ENCODE results near the gene USF3.
"Not testable (repeated sequence)": the region's sequence is repeated elsewhere in the genome, so short reads cannot be mapped to it uniquely, and the experiment has no call there.

Gene USF3

DNA sequence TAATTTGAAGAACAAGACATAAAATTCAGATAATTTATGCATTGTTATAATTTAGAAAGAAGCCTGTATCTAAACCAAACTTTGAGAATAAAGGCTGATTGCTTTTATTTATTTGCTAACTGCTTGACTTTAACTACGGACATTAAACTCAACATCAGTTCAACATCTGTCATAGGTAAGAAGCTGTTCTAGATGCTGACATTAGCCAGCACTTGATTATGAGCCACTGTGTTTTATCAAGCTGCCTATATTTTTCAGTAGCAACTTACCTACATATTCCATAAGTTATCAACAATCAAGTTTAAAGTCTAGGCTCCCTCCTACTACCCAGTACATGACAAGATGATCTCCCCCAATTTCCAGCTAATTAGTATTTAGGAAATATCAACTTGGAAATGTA, 42.1 kb downstream of the USF3 start:
- no peak for DNase-seq

DNA sequence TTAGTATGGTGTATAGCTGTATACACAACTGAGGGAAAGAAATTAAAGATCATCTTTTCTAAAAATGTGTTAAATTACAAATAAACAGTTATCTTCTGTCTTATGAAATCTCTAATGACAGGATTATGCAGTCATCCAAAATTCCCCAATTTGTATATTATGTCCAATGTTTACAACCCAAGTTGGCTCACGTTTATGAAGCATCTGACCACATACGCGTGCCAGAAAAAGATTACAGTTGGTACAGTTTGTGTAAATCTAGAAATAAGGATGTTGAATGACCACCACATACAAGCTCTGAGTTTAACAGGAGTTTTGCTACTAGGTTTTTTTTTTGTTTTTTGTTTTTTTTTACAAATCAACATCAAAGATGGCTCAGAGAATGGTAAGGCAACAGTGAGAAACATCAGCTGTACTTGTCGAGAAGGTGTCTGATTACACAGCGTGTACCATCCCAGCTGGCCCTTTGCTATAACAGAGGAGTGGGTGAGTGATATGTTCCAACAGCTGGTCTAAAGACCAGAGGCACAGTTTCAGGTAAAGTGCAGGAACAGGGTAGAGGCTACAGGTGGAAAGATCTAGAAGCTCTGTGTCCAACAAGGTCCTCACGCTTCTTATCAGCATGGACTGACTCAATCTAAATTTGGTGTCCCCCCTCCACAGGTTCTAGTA, 47.1 kb downstream of the USF3 start:
- no peak for DNase-seq

DNA sequence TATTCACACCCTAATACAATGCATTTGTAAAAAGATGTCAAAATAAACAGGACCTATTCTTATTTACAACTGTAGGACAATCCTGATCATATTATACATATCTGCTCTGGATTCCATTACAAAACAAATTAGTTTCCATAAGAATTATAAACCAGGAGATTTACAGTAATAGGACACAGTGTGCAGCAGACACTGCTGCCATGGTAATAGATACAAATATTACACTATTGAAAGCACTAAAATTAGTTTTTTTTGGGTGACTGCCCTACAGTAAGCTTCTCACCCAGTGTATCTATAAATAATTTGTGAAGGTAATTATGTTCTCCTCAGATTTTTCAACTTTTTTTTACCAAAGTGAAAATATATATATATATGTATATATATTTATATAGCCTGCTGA, 47.9 kb downstream of the USF3 start:
- DNase-seq = no peak

DNA sequence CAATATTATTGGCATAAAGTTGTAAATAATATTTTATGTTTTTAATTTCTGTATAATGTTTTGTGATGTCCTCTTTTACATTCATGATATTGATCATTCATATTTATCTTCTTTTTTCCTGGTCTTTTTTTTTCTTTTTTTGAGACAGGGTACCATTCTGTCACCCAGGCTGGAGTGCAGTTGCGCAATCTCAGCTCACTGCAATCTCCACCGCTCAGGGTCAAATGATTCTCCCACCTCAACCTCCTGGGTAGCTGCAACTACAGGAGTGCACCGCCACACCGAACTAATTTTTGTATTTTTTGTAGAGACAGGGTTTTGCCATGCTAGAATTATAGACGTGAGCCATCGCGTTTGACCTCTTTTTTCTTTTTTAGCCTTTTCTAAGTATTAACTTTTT, 52.9 kb downstream of the USF3 start:
- no peak for DNase-seq

DNA sequence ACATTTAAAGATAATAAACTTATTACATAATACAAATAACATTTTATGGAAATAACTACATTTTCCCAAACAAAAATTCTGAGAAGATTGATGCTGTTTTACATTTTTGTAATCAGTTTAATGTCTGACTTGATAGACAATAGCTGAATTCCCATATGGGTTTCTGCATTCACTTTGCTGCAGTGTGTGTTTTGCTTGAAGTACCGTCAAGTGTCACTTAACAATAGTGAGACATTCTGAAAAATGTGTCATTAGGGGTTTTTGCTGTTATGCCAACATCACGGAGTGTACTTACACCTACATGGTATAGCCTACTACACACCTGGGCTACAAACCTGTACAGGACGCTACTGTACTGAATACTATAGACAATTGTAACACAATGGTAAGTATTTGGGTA, 57.5 kb downstream of the USF3 start:
- DNase-seq = no peak

DNA sequence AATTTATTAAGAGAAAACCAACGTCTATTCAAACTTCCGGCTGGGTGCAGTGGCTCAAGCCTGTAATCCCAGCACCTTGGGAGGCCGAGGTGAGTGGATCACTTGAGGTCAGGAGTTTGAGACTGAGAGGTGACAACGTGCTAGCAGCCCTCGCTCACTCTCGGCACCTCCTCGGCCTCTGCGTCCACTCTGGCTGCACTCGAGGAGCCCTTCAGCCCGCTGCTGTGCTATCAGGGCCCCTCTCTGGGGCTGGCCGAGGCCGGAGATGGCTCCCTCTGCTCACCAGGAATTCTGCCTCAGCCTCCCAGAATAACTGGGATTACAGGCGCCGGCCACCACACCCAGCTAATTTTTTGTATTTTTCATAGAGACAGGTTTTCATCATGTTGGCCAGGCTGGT, 58.7 kb downstream of the USF3 start:
- no peak for DNase-seq

DNA sequence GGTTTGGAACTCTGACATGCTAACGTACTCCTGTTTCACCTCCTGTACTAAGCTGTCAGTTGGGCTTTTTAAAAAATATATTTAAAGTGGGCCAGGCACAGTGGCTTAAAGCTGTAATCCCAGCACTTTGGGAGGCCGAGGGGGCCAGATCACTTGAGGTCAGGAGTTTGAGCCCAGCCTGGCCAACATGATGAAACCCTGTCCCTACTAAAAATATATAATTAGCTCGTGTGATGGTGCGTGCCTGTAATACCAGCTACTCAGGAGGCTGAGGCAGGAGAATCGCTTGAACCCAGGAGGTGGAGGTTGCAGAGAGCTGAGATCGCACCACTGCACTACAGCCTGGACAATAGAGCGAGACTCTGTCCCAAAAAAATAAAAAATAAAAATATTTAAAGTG, 60.4 kb downstream of the USF3 start:
- not testable (repeated sequence) for DNase-seq

DNA sequence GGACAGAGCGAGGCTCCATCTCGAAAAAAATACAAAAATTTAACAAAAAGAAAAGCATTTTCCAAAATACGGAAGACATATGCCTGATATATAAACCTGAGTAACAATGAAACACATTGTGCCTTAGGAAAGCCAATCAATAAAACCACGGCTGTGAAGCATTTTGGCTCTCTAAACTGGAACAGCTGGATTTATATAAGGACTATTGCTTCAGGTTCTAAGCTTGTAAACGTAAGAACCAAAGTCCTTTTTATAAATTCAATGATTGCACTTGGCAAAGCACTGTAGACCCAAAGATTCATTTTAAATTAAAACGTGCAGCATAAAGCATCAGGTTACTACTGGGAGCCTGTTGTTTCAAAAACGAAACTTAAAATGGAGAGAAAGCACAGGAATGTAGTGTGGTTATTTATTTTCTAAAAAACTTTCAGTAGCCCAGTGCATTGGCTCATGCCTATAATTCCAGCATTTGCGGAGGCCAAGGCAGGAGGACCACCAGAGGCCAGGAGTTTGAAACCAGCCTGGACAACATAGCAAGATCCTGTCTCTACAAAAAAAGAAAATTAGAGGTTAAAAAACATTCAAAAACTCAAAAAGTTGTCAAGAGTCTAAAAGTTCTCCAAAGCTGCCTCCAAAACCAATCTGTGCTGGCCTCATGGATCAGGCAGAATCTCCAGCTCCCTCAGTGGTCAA, 61.5 kb downstream of the USF3 start:
- no peak for DNase-seq

DNA sequence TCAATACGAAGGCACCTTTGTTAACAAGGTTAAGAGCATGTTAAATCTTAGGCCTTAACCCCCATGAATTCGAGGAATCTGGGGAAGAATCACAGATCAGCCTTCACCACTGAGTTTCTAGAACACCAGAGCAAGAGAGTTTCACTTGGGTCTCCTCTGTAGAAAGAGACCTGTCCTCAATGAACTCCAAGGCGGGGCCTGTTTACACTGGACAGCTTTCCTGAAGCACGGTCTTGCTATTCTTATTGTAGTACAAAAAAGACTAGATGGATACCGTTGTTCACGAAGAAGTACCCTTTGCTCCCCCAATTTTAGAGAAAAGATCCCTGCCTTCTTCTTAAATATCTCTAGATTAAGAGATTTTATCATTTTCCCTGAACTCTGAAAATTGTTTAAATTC, 64.9 kb downstream of the USF3 start:
- DNase-seq = no peak

DNA sequence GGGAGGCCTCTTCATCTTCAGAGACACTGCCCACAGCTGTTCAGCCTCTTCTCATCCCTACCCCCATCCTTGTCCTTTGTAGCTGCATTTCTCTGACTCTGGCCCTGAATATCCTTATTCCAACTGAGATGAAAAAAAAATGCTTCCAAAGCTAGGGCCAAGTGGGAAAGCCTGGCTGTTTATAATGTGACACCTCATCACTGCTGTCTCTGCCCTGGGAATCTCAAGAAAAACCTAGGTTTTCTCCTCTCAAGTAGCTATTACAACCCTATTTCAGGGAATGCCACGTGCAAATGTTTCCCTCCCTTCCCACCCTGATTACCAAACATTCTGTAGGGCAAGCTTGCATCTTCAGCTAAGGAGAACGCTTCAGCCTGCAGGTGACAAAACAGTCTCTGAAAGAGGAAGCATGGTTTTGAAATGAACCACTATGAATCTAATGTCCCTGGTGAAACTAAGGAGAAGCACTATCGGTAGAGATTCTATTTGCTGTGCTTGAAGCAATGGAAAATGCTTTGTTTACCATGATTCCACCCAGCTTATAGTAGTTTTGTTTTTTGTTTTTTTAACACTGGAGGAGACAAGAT, 65.4 kb downstream of the USF3 start:
- DNase-seq = no peak

DNA sequence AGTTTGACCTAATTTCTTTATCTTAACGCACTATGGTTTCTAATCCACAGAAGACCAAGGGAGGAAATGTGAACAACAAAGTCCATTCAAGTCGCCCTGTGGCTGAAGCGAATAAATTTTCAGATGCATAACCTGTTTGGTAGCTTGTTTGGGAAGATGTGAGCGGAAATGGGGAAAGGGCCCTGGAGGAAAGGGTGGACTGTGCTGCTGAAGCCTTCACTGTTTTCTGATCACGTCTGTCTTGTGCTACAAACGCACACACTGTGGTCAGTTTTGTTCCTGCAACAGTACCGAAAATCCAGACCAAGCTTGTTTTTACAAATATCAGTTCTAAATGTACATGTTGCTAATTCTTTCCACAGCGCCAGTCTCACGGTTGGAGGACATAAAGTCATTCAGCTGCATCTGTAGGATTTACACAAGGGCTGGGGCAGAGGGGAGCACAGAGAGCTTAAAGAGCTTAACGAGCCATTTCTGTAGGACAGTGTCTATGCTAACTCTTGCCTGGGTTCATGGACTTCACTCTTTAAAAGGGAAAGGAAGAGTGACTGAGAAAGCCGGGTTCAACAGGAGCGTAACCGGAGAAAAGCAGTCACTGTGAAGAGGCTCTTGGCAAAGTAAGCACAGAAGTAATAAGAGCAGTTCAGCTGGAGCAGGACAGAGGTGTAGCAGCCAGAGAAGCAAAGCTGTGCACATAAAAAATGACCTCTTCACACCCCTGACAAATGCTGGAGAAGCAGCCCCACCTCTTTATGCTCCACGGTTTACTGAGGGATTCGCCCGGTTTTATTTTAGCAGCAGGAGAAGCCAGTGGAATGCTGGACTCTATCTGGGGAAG, 66.6 kb downstream of the USF3 start:
- DNase-seq = no peak

DNA sequence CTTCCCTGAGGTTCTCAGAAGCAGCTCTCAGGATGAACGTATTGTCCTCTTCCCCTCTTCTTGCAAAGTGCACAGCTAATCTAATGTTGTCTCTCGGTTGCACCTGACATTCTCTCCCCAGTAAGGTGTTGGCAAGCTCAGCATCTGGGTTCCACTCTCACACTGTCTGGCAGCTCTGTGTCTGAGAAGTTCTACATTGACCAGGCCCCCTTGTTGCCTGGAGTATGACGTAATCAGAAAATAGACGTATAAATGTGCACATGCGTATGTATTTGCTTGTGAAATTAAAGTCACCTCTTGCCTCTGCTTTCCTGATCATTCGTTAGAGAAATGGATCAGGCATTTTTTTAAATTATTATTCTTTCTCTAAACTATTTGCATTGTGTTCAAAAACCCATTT, 67.7 kb downstream of the USF3 start:
- DNase-seq = no peak

DNA sequence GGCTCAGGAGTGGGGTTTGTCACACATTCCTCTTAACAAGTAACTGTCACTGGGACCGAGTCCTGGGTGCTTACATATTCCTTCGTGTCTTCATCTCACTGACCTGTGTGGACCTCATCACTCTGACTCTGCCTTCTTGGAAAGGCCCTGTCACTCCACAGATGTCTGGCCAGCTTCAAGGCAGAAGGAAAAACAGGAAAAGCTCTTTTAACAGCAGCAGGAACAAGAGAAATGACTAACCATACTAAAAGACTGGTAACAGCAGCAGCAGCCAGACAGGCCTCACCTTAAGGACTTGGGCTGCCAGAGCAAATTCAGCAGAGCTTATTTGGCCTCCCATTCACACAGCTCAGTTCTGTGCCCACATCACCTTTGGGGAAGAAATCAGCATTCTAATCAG, 68.1 kb downstream of the USF3 start:
- DNase-seq = no peak

DNA sequence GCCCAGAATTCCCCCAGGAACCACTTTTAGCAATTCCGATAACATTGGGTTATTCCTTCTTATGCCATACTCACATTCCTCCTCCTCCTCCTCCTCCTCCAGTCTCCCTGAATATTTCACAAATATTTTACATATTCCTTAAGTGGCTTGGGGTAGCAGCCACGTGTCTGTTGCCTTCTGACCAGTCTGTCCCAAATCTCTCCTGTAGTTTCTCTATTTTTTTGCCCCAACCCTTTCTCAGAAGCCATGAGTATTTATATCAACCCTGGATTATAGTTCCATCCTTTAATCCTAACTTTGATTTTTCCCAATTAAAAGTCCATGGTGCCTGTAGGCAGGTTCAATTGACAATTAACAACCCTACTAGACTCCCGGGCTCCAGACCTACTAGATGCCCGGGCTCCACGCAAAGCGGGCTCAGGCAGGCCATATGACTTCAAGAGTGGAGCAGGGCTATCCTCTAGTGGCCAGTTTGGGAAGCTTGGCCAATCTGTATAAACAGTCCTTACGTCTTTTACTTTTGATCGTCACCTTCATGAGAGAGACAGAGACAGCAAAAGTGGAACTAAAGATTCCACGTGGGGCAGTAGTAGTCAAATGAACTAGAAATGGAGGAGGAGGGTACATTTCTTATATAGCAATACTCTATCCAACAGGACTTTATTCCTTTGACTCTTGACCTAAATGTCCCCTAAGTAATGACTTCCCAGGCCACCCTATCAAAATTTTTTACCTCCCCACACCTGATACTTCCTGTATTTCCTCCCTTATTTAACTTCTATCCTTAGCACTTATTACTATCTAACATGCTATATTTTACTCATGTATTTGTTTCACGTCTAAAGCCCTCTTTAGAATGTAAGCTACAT, 69.7 kb downstream of the USF3 start:
- DNase-seq = no peak

DNA sequence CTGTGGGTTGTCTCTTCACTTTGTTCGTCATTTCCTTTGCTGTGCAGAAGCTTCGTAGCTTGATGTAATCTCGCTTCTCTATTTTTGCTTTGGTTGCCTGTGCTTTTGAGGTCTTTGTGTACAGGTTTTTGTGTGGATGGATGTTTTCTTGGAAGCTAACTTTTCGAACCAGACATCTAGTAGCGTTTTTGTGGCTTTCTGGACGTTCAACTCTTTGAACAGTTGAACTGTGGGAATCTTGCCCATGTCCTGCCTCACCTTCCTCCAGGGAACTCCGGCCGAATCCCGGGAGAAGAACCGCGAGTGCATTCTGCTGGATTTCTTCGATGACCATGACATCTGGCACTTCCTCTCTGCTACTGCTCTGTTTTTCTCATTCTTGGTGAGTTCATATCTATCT, 70.6 kb downstream of the USF3 start:
- DNase-seq = no peak

DNA sequence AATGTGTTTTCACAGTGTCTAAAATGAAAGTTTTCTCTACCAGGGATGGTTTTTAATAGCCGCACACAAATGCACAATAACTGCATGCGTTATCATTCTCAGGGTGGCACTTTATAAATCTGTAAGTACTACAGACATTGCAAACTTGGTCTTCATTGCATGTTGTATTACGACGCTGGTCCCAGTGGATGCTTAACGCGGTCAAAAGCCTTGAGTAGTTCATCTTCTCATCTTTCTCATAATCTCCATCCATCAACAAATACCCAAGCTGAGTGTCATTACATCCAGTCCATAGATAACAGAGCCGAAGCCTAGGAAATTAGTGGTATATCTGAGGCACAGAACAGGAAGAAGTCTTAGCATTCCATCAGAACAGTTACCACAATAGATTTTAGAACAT, 72.6 kb downstream of the USF3 start:
- DNase-seq = no peak

DNA sequence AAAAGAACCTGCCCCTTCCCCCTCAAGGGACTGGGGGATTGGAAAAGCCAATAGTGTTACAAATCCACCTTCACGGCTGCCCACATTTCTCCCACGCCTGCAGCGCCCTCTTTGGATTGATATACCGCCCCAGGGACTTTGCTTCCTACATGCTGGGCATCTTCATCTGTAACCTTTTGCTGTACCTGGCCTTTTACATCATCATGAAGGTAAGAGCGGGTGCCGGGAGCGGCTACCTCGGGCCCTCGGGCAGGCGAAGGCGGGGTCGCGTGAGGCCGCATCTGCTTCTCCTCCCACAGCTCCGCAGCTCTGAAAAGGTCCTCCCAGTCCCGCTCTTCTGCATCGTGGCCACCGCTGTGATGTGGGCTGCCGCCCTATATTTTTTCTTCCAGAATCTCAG, 73.1 kb downstream of the USF3 start:
- DNase-seq = no peak

DNA sequence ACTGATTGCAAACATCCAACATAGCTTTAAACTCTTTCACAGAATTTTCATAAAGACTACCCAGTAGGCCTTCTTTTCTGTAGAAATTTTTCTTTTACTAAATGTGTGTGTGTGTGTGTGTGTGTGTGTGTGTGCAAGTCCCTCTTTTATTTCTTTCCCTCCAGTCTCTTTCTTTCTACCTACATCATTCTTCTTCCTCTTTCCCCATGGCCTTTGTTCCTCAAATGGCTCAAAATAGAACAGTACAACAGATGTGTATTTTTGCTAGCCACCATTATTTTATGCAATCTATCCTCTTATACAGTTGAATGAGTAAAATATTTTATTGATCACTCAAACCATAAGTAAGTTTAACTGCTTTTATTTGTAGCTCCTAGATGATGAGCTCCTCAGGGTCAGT, 76.4 kb downstream of the USF3 start:
- DNase-seq = no peak

DNA sequence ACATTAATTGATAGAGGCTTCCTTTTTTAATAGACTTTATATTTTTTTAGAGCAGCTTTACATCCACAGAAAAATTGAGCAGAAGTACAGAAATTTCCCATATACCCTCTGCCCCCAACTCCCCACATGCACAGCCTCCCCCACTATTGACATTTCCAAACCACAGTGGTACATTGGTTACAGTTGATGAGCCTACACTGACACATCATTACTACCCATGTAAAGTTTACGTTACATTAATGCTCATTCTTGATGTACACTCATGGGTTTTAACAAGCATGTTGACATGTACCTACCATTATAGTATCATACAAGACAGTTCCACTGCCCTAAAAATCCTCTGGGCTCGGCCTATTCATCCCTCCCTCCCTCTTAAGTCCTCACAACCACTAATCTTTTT, 78.7 kb downstream of the USF3 start:
- DNase-seq = no peak

DNA sequence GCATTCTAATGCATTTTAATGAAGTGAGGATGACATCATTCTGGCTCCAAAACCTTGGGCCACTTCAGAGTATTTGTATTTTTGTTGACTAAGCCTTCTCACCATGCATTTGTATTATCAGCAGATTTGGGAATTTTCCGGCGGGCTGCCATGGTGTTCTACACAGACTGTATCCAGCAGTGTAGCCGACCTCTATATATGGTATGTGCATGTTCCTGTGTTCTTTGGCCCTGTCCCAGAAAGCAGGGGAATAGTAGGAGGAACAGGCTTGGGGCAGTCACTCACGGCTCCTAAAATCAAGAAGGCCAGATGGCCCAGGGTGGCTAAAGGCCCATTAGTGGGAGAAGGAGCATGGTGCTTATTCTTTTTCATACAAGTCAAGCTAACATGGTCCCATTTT, 80.5 kb downstream of the USF3 start:
- no peak for DNase-seq

DNA sequence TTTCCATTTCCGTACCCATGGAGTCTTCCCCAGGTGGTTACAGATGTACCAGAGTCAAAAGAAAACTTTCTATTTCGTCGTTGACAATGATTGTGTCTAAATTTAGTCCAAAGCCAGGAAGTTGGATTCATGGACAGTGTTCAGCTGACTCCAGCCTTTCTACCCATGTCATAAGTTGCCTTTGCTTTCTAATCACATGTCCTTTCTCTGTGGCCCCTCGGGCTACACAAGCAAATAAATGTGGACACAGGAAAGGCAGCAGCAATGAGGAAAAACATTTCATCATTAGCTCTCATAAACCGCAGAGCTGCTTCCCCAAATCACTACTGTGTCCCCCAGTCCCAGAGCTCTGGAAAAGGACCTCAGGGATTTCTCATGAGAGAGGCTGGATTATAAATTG, 82.0 kb downstream of the USF3 start:
- no peak for DNase-seq

DNA sequence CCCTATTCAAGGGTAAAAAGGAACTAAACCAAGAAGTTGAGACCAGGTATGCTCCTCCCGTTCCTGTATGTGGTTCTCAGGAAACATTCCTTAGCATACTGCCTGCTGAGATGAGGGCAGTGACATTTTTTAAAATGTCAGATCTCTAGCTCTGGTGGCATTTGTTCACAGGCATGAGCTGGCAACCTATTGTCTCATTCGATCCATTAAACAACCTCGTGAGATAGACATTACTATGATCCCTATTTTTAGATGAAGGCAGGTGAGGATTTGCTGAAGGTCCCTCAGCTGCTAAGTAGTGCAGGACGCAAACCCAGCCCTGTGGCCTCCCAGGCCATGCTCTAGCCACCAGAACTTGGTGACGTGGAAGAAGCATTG, 89.2 kb downstream of the USF3 start:
- DNase-seq = no peak

Measured in activated gamma-delta T cell (primary cell).